Progenitor cell of endocrine pancreas (in vitro differentiated cells): Measurements from ENCODE around the gene FGD5. TPM values are rescaled to one million over a fixed set of nuclear protein-coding genes. Genes with fewer than 3 reads are reported as not detected.

Source experiments
- DNase-seq: peaks from one replicate; pipeline ENCODE4 v3.0.0; 2021; ENCODE audit warnings: low spot score; ENCODE audit not compliant: unreplicated experiment
- H3K27ac Mint-ChIP-seq: 2 replicates; pipeline ENCODE4 v1.8.0; 2021; ENCODE audit warnings: mild to moderate bottlenecking, moderate library complexity, mixed read lengths
- H3K27me3 Mint-ChIP-seq: 2 replicates; pipeline ENCODE4 v1.8.0; 2021; ENCODE audit warnings: mixed read lengths
- H3K36me3 Mint-ChIP-seq: 2 replicates; pipeline ENCODE4 v1.8.0; 2022; ENCODE audit warnings: mixed read lengths; ENCODE audit not compliant: insufficient read depth
- H3K4me1 Mint-ChIP-seq: 2 replicates; pipeline ENCODE4 v1.8.0; 2021; ENCODE audit warnings: low read depth, mixed read lengths
- H3K4me3 Mint-ChIP-seq: 2 replicates; pipeline ENCODE4 v1.8.0; 2021; ENCODE audit warnings: low read depth, mild to moderate bottlenecking, moderate library complexity, mixed read lengths
- H3K9me3 Mint-ChIP-seq: 2 replicates; pipeline ENCODE4 v1.8.0; 2021; ENCODE audit warnings: low read depth, mixed read lengths
- CTCF ChIP-seq: fragments of 200-600 bp; sonication (generic); IDR thresholded peaks from one replicate; pipeline ENCODE4 v1.5.0; 2021; ENCODE audit warnings: antibody characterized with exemption, mild to moderate bottlenecking; ENCODE audit not compliant: unreplicated experiment
- total RNA-seq: library from RNA; stranded (reverse); gene quantifications from 2 replicates; pipeline ENCODE4 v1.2.1, GENCODE V29; 2021

Gene FGD5
- total RNA-seq, 1 donor from 2014 or later = 0.17 TPM

- no peak for DNase-seq
- Mint-ChIP-seq H3K4me3 (no peak overlapping the region), H3K4me1 (peaks cover 10% of the 10 kb centered on the region), H3K9me3 (no peaks in the 10 kb centered on the region), H3K36me3 (no peaks in the 10 kb centered on the region), H3K27ac (no peak overlapping the region), H3K27me3 (peaks cover 37% of the 10 kb centered on the region)
- TF ChIP-seq CTCF = no peak
Measured at GRCh38 chr3:14824646-14825045, 5.9 kb downstream of the FGD5 start.

GRCh38 chr3:14826069-14826468 lies 7.3 kb downstream of the FGD5 start:
- no peaks in the 10 kb centered on the region for H3K36me3 Mint-ChIP-seq
- H3K27me3 Mint-ChIP-seq = peaks cover 41% of the 10 kb centered on the region
- H3K27ac Mint-ChIP-seq = no peak overlapping the region
- no peak for TF ChIP-seq CTCF
- peaks cover 10% of the 10 kb centered on the region for H3K4me1 Mint-ChIP-seq
- H3K4me3 Mint-ChIP-seq = no peak overlapping the region
- no peaks in the 10 kb centered on the region for H3K9me3 Mint-ChIP-seq
- no peak for DNase-seq

- no peak overlapping the region for H3K4me3 Mint-ChIP-seq
- H3K27me3 Mint-ChIP-seq = peaks cover 56% of the 10 kb centered on the region
- H3K9me3 Mint-ChIP-seq = no peaks in the 10 kb centered on the region
- H3K36me3 Mint-ChIP-seq = no peaks in the 10 kb centered on the region
- DNase-seq = no peak
- peaks cover 6% of the 10 kb centered on the region for H3K4me1 Mint-ChIP-seq
- H3K27ac Mint-ChIP-seq = no peak overlapping the region
- no peak for TF ChIP-seq CTCF
Measured at GRCh38 chr3:14827776-14828175, 9.0 kb downstream of the FGD5 start.

- Mint-ChIP-seq H3K4me3 (no peak overlapping the region), H3K9me3 (no peaks in the 10 kb centered on the region), H3K27me3 (peaks cover 52% of the 10 kb centered on the region), H3K36me3 (no peaks in the 10 kb centered on the region), H3K4me1 (peaks cover 1% of the 10 kb centered on the region), H3K27ac (no peak overlapping the region)
- no peak for TF ChIP-seq CTCF
- no peak for DNase-seq
Measured at GRCh38 chr3:14829811-14830210, 11.0 kb downstream of the FGD5 start.

- H3K27me3 Mint-ChIP-seq = peaks cover 64% of the 10 kb centered on the region
- no peak overlapping the region for H3K4me3 Mint-ChIP-seq
Measured at GRCh38 chr3:14831916-14832450, 13.2 kb downstream of the FGD5 start.

More at GRCh38 chr3:14831916-14832450, 13.2 kb downstream of the FGD5 start:
- no peaks in the 10 kb centered on the region for H3K36me3 Mint-ChIP-seq
- H3K27ac Mint-ChIP-seq = no peak overlapping the region
- DNase-seq = no peak
- peaks cover 3% of the 10 kb centered on the region for H3K4me1 Mint-ChIP-seq
- no peaks in the 10 kb centered on the region for H3K9me3 Mint-ChIP-seq
- no peak for TF ChIP-seq CTCF
